ENCODE results near the gene LRFN3. TPM values are rescaled to one million over a fixed set of nuclear protein-coding genes. Genes with fewer than 3 reads are reported as not detected.

Gene LRFN3
- total and polyA plus RNA-seq, 2 of the 13 experiments (the other 11 are each of a cell fraction or from before 2014, with no cell fraction given), result 0.74 to 1.6 TPM

- no peak for TF ChIP-seq AHDC1 (CRISPR knock-in tag; IDR thresholded peaks at IDR 0.05; ENCODE audit: borderline replicate concordance)
- TF ChIP-seq MNT (IDR thresholded peaks at IDR 0.05), result no peak
- peak; percentile 25; the same call in 1 of the 2 replicates for TF ChIP-seq MYC (CRISPR knock-in tag; IDR thresholded peaks at IDR 0.05; ENCODE audit: borderline replicate concordance)
- peak; percentile 46; the same call in 1 of the 2 replicates for TF ChIP-seq ZMYM2 (CRISPR knock-in tag; IDR thresholded peaks at IDR 0.05)
- TF ChIP-seq MXD1 (CRISPR knock-in tag; IDR thresholded peaks at IDR 0.05), result no peak
- TF ChIP-seq KLF16 (CRISPR knock-in tag; IDR thresholded peaks at IDR 0.05), result peak in 1 of 2 experiments; percentile 2; a peak in 1 of 4 replicates
- no peak for TF ChIP-seq ZNF547 (CRISPR knock-in tag; IDR thresholded peaks at IDR 0.05)
- TF ChIP-seq ZFP37 (CRISPR knock-in tag; IDR thresholded peaks at IDR 0.05; ENCODE audit: borderline replicate concordance), result no peak
- TF ChIP-seq ZFY (CRISPR knock-in tag; IDR thresholded peaks at IDR 0.05), result peak; percentile 50; the same call in 1 of the 2 replicates
- peak; percentile 12; the same call in 1 of the 2 replicates for TF ChIP-seq ZFX (CRISPR knock-in tag; IDR thresholded peaks at IDR 0.05; ENCODE audit: low read depth)
- no peak for TF ChIP-seq ZNF841 (CRISPR knock-in tag; IDR thresholded peaks at IDR 0.05; ENCODE audit: borderline replicate concordance)
- TF ChIP-seq MYPOP (CRISPR knock-in tag; IDR thresholded peaks at IDR 0.05), result 0 out of 2 replicates have a peak, but pooled peaks have one; percentile 43
- no peak for TF ChIP-seq ATF7 (IDR thresholded peaks at IDR 0.05)
- TF ChIP-seq ATF7 (CRISPR knock-in tag; IDR thresholded peaks at IDR 0.05), result no peak
- TF ChIP-seq TFE3 (CRISPR knock-in tag; IDR thresholded peaks at IDR 0.05), result no peak
- no peak for TF ChIP-seq TAF15 (IDR thresholded peaks at IDR 0.05; ENCODE audit: low read depth, low read length, poor library complexity, severe bottlenecking)
- TF ChIP-seq MAF1 (CRISPR knock-in tag; IDR thresholded peaks at IDR 0.05; ENCODE audit: borderline replicate concordance), result no peak
Measured at GRCh38 chr19:35935911-35936737, at the start of gene LRFN3 (continued).

Measured in HepG2 (cell line).